Measurements from ENCODE around the gene PCDHA10.

PCDHA10 gene

GRCh38 chr5:140883927-140884697 is 28.4 kb downstream of the PCDHA10 start:
- Histone ChIP-seq H3K36me3 (ENCODE audit: insufficient read depth, low read length) (no peaks in the 10 kb centered on the region), H4K20me1 (ENCODE audit: insufficient read depth, low read length, poor library complexity, severe bottlenecking) (no peaks in the 10 kb centered on the region), H3K4me1 (ENCODE audit: insufficient read depth, low read length, poor library complexity, severe bottlenecking) (no peaks in the 10 kb centered on the region), H3K4me3 (ENCODE audit: low read length, poor library complexity, severe bottlenecking) (no peak overlapping the region), H3K27me3 (ENCODE audit: insufficient read depth, low read length, poor library complexity, severe bottlenecking) (no peaks in the 10 kb centered on the region), H2AFZ (ENCODE audit: low read length) (no peak overlapping the region), H3K9ac (ENCODE audit: low read depth, low read length, poor library complexity, severe bottlenecking) (no peak overlapping the region), H3K9me3 (ENCODE audit: insufficient read depth, low read depth, low read length) (no peaks in the 10 kb centered on the region), H3F3A (ENCODE audit: low read depth) (no peaks in the 10 kb centered on the region), H3K9me2 (replicated peaks; ENCODE audit: low read depth, low read length) (no peaks in the 10 kb centered on the region), H3K79me2 (ENCODE audit: insufficient read depth, low read length) (no peaks in the 10 kb centered on the region), H3K4me2 (ENCODE audit: low read depth, low read length, poor library complexity, severe bottlenecking) (no peak overlapping the region)
- TF ChIP-seq, protein P1, sequence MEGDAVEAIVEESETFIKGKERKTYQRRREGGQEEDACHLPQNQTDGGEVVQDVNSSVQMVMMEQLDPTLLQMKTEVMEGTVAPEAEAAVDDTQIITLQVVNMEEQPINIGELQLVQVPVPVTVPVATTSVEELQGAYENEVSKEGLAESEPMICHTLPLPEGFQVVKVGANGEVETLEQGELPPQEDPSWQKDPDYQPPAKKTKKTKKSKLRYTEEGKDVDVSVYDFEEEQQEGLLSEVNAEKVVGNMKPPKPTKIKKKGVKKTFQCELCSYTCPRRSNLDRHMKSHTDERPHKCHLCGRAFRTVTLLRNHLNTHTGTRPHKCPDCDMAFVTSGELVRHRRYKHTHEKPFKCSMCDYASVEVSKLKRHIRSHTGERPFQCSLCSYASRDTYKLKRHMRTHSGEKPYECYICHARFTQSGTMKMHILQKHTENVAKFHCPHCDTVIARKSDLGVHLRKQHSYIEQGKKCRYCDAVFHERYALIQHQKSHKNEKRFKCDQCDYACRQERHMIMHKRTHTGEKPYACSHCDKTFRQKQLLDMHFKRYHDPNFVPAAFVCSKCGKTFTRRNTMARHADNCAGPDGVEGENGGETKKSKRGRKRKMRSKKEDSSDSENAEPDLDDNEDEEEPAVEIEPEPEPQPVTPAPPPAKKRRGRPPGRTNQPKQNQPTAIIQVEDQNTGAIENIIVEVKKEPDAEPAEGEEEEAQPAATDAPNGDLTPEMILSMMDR (conservative IDR thresholded peaks at IDR 0.05; ENCODE audit: low read length), result no peak
- TF ChIP-seq EZH2phosphoT487 (IDR thresholded peaks at IDR 0.05; ENCODE audit: borderline replicate concordance), result no peak

DNA sequence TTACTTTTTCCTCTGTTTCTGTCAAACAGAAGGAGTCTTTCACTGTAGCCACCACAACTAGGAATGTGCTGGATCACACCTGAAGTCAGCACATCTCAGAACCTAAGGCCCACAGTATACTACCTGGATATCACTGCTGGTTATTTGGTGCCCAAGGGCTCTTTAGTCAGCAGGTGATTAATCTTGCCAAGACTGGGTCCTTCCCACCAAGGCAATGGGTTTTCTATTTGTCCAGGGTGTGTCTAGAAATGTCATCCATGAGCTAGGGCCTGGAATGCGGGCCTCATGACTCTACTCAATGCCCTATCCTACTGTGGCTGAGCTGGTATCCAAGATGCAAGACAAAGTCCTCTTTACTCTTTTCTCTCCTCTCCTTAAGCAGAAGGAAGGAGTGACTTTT is 60.6 kb downstream of the PCDHA10 start:
- H3K27me3 ChIP-seq (ENCODE audit: insufficient read depth, low read length, poor library complexity, severe bottlenecking), result no peaks in the 10 kb centered on the region
- H4K20me1 ChIP-seq (ENCODE audit: insufficient read depth, low read length, poor library complexity, severe bottlenecking), result no peaks in the 10 kb centered on the region
- TF ChIP-seq, protein P1 (conservative IDR thresholded peaks at IDR 0.05; ENCODE audit: low read length), result no peak
- TF ChIP-seq EZH2phosphoT487 (IDR thresholded peaks at IDR 0.05; ENCODE audit: borderline replicate concordance), result no peak
- H3K4me3 ChIP-seq (ENCODE audit: low read length, poor library complexity, severe bottlenecking), result no peak overlapping the region
- no peaks in the 10 kb centered on the region for H3F3A ChIP-seq (ENCODE audit: low read depth)
- no peak overlapping the region for H3K9ac ChIP-seq (ENCODE audit: low read depth, low read length, poor library complexity, severe bottlenecking)
- no peaks in the 10 kb centered on the region for H3K9me2 ChIP-seq (replicated peaks; ENCODE audit: low read depth, low read length)
- no peaks in the 10 kb centered on the region for H3K4me1 ChIP-seq (ENCODE audit: insufficient read depth, low read length, poor library complexity, severe bottlenecking)
- no peak overlapping the region for H3K4me2 ChIP-seq (ENCODE audit: low read depth, low read length, poor library complexity, severe bottlenecking)
- H3K79me2 ChIP-seq (ENCODE audit: insufficient read depth, low read length), result no peaks in the 10 kb centered on the region
- H3K9me3 ChIP-seq (ENCODE audit: insufficient read depth, low read depth, low read length), result no peaks in the 10 kb centered on the region
- H3K36me3 ChIP-seq (ENCODE audit: insufficient read depth, low read length), result no peaks in the 10 kb centered on the region
- no peak overlapping the region for H2AFZ ChIP-seq (ENCODE audit: low read length)
